Mononuclear cell (primary cell): ENCODE results near the gene USP13. TPM values are rescaled to one million over a fixed set of nuclear protein-coding genes. Genes with fewer than 3 reads are reported as not detected.

Experiments
- total RNA-seq: library from RNA; depleted of rRNA; stranded (reverse); fragments of >200 nt; gene quantifications from one replicate; pipeline ENCODE4 v1.2.3, GENCODE V29; 2012

The USP13 gene
- total RNA-seq, 1 donor: 2.9 TPM

Other genes starting within 250 kb of the USP13 start
- gene GNB4, start 201.6 kb upstream of the USP13 start, total RNA-seq: 22.6 TPM
- 15.0 TPM for gene ACTL6A, start 90.1 kb upstream of the USP13 start, total RNA-seq
- gene MRPL47, start 48.4 kb upstream of the USP13 start, total RNA-seq: 16.9 TPM
- gene NDUFB5, start 48.2 kb upstream of the USP13 start, total RNA-seq: 55.2 TPM